HL-60 (cell line): Measurements from ENCODE around the gene MMP20.

Source experiments
- DNase-seq, 2 experiments: peaks; one replicate each; pipeline ENCODE4 v3.0.0-alpha.2; 2010 to 2020; ENCODE audit warnings: low read depth in 1 of 2, low spot score in 1 of 2
- H3K27ac ChIP-seq: fragments of 250-450 bp; sonication (Bioruptor Pico); replicated peaks from 2 replicates; pipeline ENCODE4 v1.5.1; 2020; ENCODE audit warnings: mild to moderate bottlenecking, moderate library complexity
- H3K27me3 ChIP-seq: fragments of 250-450 bp; sonication (Bioruptor Pico); 2 replicates; pipeline ENCODE4 v1.5.1; 2021; ENCODE audit warnings: mild to moderate bottlenecking, moderate library complexity; ENCODE audit not compliant: insufficient read depth, poor library complexity, severe bottlenecking
- H3K4me3 ChIP-seq: replicated peaks from 2 replicates; pipeline ENCODE4 v1.5.1; 2011; ENCODE audit warnings: mild to moderate bottlenecking, control low read depth, low read length; ENCODE audit not compliant: insufficient read depth
- GABPA ChIP-seq: IDR thresholded peaks from 2 replicates; pipeline ENCODE4 v1.6.1; 2012; ENCODE audit warnings: low read depth
- POLR2AphosphoS5 ChIP-seq: IDR thresholded peaks from 2 replicates; pipeline ENCODE4 v1.6.1; 2012; ENCODE audit warnings: low read depth
- SPI1 ChIP-seq: IDR thresholded peaks from 2 replicates; pipeline ENCODE4 v1.6.1; 2012; ENCODE audit warnings: low read depth, mild to moderate bottlenecking, borderline replicate concordance
- TF ChIP-seq, protein P1 (sequence below): IDR thresholded peaks from one replicate; pipeline ENCODE4 v1.5.1; 2011; ENCODE audit warnings: low read length, control low read depth, inconsistent platforms; ENCODE audit not compliant: insufficient read depth
- TF ChIP-seq, protein P2 (sequence below): IDR thresholded peaks from 2 replicates; pipeline ENCODE4 v1.6.1; 2012; ENCODE audit warnings: low read depth; ENCODE audit not compliant: insufficient replicate concordance

Gene MMP20

DNA sequence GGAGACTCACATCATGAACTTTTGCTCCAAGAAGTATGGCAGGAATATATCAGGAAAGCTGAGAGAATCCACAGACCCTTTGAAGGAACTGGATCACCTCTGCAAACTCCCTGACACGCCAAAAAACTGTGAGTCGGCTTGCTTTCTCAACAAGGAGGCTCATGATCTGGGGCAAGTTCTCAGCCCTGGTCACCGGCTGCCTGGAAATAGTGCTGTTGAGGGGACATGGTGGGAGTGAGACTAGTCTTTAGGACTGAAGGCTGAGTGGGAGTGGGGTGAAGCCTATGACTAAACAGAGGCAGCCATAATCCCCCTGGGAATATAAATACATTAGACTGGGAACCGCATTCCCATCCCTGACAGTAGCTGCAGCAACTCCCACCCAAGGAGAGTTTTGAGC is 86.2 kb downstream of the MMP20 start:
- H3K4me3 ChIP-seq: no peak overlapping the region
- no peaks in the 10 kb centered on the region for H3K27me3 ChIP-seq
- no peak for DNase-seq
- no peak for TF ChIP-seq GABPA
- TF ChIP-seq, protein P1, sequence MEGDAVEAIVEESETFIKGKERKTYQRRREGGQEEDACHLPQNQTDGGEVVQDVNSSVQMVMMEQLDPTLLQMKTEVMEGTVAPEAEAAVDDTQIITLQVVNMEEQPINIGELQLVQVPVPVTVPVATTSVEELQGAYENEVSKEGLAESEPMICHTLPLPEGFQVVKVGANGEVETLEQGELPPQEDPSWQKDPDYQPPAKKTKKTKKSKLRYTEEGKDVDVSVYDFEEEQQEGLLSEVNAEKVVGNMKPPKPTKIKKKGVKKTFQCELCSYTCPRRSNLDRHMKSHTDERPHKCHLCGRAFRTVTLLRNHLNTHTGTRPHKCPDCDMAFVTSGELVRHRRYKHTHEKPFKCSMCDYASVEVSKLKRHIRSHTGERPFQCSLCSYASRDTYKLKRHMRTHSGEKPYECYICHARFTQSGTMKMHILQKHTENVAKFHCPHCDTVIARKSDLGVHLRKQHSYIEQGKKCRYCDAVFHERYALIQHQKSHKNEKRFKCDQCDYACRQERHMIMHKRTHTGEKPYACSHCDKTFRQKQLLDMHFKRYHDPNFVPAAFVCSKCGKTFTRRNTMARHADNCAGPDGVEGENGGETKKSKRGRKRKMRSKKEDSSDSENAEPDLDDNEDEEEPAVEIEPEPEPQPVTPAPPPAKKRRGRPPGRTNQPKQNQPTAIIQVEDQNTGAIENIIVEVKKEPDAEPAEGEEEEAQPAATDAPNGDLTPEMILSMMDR: no peak
- TF ChIP-seq, protein P2, sequence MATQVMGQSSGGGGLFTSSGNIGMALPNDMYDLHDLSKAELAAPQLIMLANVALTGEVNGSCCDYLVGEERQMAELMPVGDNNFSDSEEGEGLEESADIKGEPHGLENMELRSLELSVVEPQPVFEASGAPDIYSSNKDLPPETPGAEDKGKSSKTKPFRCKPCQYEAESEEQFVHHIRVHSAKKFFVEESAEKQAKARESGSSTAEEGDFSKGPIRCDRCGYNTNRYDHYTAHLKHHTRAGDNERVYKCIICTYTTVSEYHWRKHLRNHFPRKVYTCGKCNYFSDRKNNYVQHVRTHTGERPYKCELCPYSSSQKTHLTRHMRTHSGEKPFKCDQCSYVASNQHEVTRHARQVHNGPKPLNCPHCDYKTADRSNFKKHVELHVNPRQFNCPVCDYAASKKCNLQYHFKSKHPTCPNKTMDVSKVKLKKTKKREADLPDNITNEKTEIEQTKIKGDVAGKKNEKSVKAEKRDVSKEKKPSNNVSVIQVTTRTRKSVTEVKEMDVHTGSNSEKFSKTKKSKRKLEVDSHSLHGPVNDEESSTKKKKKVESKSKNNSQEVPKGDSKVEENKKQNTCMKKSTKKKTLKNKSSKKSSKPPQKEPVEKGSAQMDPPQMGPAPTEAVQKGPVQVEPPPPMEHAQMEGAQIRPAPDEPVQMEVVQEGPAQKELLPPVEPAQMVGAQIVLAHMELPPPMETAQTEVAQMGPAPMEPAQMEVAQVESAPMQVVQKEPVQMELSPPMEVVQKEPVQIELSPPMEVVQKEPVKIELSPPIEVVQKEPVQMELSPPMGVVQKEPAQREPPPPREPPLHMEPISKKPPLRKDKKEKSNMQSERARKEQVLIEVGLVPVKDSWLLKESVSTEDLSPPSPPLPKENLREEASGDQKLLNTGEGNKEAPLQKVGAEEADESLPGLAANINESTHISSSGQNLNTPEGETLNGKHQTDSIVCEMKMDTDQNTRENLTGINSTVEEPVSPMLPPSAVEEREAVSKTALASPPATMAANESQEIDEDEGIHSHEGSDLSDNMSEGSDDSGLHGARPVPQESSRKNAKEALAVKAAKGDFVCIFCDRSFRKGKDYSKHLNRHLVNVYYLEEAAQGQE: no peak
- TF ChIP-seq SPI1: no peak
- TF ChIP-seq POLR2AphosphoS5: no peak
- no peak overlapping the region for H3K27ac ChIP-seq

DNA sequence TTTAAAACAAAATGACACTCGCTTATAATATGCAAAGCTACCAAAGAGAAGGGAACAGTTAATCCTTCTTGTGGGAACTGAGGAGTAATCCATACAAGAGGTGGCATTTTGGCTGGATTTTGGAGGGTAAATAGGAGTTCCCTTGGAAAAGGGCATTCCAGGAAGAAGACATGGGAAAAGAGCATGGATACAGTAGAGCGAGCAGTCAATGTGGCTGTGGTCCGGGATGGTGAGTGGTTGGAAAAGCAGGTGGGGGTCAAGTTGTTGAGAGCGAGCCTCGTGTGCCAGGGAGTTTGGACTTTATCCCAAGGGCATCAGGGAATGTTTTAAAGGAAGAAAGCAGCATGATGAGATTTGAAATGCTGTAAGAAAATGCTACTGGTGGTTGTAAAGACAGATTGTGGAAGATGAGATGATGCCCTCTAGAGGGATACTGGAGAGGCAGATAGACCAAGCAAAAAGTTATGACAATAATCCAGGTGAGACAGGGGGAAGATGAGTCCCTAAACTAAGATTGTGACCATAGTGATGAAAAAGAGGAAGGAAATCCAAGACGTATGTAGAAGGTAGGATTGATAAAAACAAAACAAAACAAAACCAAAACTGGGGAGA is 90.8 kb downstream of the MMP20 start:
- no peak for DNase-seq
- H3K4me3 ChIP-seq: no peak overlapping the region
- TF ChIP-seq, protein P1: no peak
- H3K27me3 ChIP-seq: no peaks in the 10 kb centered on the region
- H3K27ac ChIP-seq: no peak overlapping the region

DNA sequence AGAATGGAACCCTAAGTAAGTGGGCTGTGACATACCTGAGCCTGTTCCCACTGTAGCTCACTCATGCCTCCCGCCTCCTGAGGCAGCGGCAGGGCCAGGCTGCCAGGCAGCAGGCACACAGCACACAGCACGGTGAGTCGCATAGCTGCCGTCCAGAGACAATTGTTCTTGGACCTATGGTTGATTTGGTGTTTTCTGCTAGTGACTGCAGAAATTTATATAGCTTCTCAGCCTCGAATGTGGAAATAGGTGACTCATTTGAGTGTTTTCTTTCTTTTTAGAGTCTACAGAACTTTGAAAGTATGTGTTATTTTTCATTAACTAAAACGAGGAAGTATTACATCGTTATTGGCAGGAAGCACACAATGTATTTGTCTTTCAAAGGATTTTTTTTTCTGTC is 94.6 kb downstream of the MMP20 start, which contains the start of gene MMP7:
MMP7 (minus strand) TSS at position 190 of the 400 bp plus-strand sequence; CDS start at position 143, 47 bp downstream.
- no peak for DNase-seq
- Histone ChIP-seq H3K27me3 (no peaks in the 10 kb centered on the region), H3K27ac (no peak within 1 kb of the TSS), H3K4me3 (no peak within 1 kb of the TSS)
- TF ChIP-seq, protein P2: no peak
- TF ChIP-seq, protein P1: no peak
- no peak for TF ChIP-seq GABPA
- TF ChIP-seq POLR2AphosphoS5: no peak
- no peak for TF ChIP-seq SPI1

DNA sequence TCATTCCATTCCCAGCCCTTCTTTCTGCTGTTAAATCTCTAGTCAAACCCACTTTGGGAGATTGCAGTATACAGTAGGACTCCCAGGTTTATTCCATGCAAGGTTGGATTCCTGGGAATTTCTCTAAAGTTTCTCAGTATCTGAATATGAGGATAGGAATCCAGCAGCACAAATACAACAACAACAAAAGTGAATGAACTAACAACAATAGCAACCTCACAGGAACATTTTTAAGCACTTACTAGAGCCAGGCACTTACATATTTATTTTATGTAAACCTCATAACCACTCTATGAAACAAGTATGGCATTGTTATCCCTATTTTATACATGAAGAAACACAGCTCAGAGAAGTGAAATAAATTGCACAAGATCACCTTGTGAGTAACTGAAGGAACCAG is 96.5 kb downstream of the MMP20 start:
- Histone ChIP-seq H3K4me3 (no peak overlapping the region), H3K27ac (no peak overlapping the region), H3K27me3 (no peaks in the 10 kb centered on the region)
- TF ChIP-seq SPI1 (no peak), GABPA (no peak), POLR2AphosphoS5 (no peak)
- TF ChIP-seq, protein P2: no peak
- TF ChIP-seq, protein P1: no peak
- no peak for DNase-seq
